ENCODE results near the gene SLAMF7. TPM values are rescaled to one million over a fixed set of nuclear protein-coding genes. Genes with fewer than 3 reads are reported as not detected.

SLAMF7 gene
- total and polyA plus RNA-seq, 10 of the 15 experiments (the other 5 are each of a cell fraction or from before 2014, with no cell fraction given) = 66.6 to 284 (median 108) TPM

DNA sequence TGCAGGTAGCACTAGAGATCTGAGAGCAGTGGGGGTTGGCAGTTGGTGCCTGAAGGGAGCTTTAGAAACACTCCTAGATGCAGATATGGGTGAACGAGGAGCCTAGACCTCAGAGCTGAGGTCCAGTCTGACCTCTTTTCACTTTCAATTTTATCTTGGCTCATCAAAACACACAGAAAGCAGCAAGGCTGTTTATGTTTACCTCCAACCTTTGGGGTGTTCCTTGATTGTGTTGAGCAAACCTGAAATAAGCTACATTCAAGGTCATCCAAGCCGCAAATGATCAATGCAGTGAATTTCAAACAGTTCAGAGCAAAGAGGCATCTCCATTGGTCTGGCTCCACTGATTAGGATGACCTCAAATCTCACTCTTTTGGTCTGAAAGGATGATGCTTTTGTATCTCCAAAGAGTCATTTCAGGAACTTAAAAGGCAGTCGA, 58.2 kb downstream of the SLAMF7 start:
- Histone ChIP-seq H3K27ac (ENCODE audit: control insufficient read depth, insufficient read depth) (peak overlapping the region; percentile 78), H3K79me2 (ENCODE audit: control insufficient read depth, insufficient read depth, low read length) (peaks cover 3% of the 10 kb centered on the region), H3K9me3 (replicated peaks; ENCODE audit: control insufficient read depth, insufficient read depth, low read length) (no peaks in the 10 kb centered on the region; the same call in 2 of the 3 replicates), H2AFZ (ENCODE audit: control insufficient read depth, low read depth, low read length) (no peak overlapping the region; the same call in 1 of the 2 replicates), H3K9ac (ENCODE audit: control insufficient read depth, insufficient read depth, low read length) (peak overlapping the region; percentile 50), H3K4me2 (ENCODE audit: control insufficient read depth, insufficient read depth) (peak overlapping the region; percentile 94), H3K4me1 (ENCODE audit: control insufficient read depth, insufficient read depth, low read length) (peaks cover 42% of the 10 kb centered on the region), H3K36me3 (ENCODE audit: control insufficient read depth in 2 of 2, insufficient read depth in 2 of 2, low read length in 1 of 2) (peaks cover 0 to 5% of the 10 kb centered on the region in 2 experiments; a peak in 1 of 4 replicates), H3K27me3 (replicated peaks in 1 of 2; ENCODE audit: control insufficient read depth in 2 of 2, insufficient read depth in 2 of 2, low read length in 1 of 2) (no peaks in the 10 kb centered on the region), H4K20me1 (ENCODE audit: control insufficient read depth, insufficient read depth) (no peaks in the 10 kb centered on the region), H3K4me3 (peak overlapping the region; percentile 63)
- DNase-seq (ENCODE audit: low read depth, low spot score) (no peak), FAIRE-seq (no peak), ATAC-seq (peak; percentile 69)
- SMC1A ChIA-PET (ENCODE audit: uncharacterized antibody, unreplicated experiment) = interaction anchor here (0.7 to 7.1 kb wide), 29 partner anchors 8 to 272 kb away, joined by 3 to 86 read pairs (median 8); partner anchors contain the start of genes CD244 and SLAMF7
- CTCF ChIA-PET = interaction anchor here (0.7 to 9.3 kb wide), 19 partner anchors 8 to 545 kb away, joined by 3 to 192 read pairs (median 5); partner anchors contain the start of gene CD244
- no TSS peak for BruUV-seq (replicated peaks)
- 0% methylated on average over 3 of the region's 3 CpGs for WGBS (ENCODE audit: insufficient coverage, insufficient replicate concordance, low lambda C conversion rate, missing lambda C conversion rate)
- intact Hi-C loops (cut with micrococcal nuclease; ENCODE audit: unreplicated experiment) = no loop called here
- POLR2A ChIA-PET = interaction anchor here (0.6 to 3.6 kb wide), 12 partner anchors 7 to 272 kb away, joined by 3 to 28 read pairs (median 5); partner anchors contain the start of genes ARHGAP30 and CD48
- in situ Hi-C loops (cut with MboI) = no loop called here
- RAD21 ChIA-PET (ENCODE audit: unreplicated experiment) = interaction anchor here (0.6 to 6.8 kb wide), 24 partner anchors 17 to 193 kb away, joined by 3 to 53 read pairs (median 5); partner anchors contain the start of genes CD244 and ITLN2
- TF ChIP-seq ATF7 (IDR thresholded peaks at IDR 0.05; ENCODE audit: low read depth) (peak; percentile 52; the same call in 1 of the 2 replicates), JUNB (IDR thresholded peaks at IDR 0.05) (peak; percentile 86), CREB1 (IDR thresholded peaks at IDR 0.05; ENCODE audit: low read depth) (peak; percentile 76), IRF4 (IDR thresholded peaks at IDR 0.05; ENCODE audit: low read depth, low read length) (peak; percentile 15; the same call in 1 of the 2 replicates), RUNX3 (IDR thresholded peaks at IDR 0.05; ENCODE audit: low read length) (peak; percentile 85), CBX5 (IDR thresholded peaks at IDR 0.05; ENCODE audit: low read depth) (no peak), MXI1 (IDR thresholded peaks at IDR 0.05; ENCODE audit: low read depth, low read length) (no peak), IKZF1 (conservative IDR thresholded peaks at IDR 0.05) (peak; percentile 43), DPF2 (IDR thresholded peaks at IDR 0.05) (no peak), TCF7 (IDR thresholded peaks at IDR 0.05; ENCODE audit: borderline replicate concordance) (peak; percentile 47; the same call in 1 of the 2 replicates), BHLHE40 (IDR thresholded peaks at IDR 0.05; ENCODE audit: borderline replicate concordance in 1 of 2, low read depth in 2 of 2, low read length in 1 of 2) (peak in 1 of 2 experiments; percentile 11; a peak in 2 of 4 replicates), ETV6 (conservative IDR thresholded peaks at IDR 0.05 in 1 of 2, IDR thresholded peaks at IDR 0.05 in 1 of 2; ENCODE audit: borderline replicate concordance in 1 of 2, low read depth in 1 of 2) (0 out of 4 replicates have a peak, but pooled peaks of 1 of the 2 experiments have one; percentile 35), IKZF2 (IDR thresholded peaks at IDR 0.05) (peak in 1 of 2 experiments; percentile 19; a peak in 1 of 4 replicates), NR2F1 (conservative IDR thresholded peaks at IDR 0.05) (0 out of 2 replicates have a peak, but pooled peaks have one; percentile 29)
- TF ChIP-seq, protein P1, sequence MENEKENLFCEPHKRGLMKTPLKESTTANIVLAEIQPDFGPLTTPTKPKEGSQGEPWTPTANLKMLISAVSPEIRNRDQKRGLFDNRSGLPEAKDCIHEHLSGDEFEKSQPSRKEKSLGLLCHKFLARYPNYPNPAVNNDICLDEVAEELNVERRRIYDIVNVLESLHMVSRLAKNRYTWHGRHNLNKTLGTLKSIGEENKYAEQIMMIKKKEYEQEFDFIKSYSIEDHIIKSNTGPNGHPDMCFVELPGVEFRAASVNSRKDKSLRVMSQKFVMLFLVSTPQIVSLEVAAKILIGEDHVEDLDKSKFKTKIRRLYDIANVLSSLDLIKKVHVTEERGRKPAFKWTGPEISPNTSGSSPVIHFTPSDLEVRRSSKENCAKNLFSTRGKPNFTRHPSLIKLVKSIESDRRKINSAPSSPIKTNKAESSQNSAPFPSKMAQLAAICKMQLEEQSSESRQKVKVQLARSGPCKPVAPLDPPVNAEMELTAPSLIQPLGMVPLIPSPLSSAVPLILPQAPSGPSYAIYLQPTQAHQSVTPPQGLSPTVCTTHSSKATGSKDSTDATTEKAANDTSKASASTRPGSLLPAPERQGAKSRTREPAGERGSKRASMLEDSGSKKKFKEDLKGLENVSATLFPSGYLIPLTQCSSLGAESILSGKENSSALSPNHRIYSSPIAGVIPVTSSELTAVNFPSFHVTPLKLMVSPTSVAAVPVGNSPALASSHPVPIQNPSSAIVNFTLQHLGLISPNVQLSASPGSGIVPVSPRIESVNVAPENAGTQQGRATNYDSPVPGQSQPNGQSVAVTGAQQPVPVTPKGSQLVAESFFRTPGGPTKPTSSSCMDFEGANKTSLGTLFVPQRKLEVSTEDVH (IDR thresholded peaks at IDR 0.05; ENCODE audit: low read depth, partially characterized antibody) = no peak
- TF ChIP-seq, protein P2, sequence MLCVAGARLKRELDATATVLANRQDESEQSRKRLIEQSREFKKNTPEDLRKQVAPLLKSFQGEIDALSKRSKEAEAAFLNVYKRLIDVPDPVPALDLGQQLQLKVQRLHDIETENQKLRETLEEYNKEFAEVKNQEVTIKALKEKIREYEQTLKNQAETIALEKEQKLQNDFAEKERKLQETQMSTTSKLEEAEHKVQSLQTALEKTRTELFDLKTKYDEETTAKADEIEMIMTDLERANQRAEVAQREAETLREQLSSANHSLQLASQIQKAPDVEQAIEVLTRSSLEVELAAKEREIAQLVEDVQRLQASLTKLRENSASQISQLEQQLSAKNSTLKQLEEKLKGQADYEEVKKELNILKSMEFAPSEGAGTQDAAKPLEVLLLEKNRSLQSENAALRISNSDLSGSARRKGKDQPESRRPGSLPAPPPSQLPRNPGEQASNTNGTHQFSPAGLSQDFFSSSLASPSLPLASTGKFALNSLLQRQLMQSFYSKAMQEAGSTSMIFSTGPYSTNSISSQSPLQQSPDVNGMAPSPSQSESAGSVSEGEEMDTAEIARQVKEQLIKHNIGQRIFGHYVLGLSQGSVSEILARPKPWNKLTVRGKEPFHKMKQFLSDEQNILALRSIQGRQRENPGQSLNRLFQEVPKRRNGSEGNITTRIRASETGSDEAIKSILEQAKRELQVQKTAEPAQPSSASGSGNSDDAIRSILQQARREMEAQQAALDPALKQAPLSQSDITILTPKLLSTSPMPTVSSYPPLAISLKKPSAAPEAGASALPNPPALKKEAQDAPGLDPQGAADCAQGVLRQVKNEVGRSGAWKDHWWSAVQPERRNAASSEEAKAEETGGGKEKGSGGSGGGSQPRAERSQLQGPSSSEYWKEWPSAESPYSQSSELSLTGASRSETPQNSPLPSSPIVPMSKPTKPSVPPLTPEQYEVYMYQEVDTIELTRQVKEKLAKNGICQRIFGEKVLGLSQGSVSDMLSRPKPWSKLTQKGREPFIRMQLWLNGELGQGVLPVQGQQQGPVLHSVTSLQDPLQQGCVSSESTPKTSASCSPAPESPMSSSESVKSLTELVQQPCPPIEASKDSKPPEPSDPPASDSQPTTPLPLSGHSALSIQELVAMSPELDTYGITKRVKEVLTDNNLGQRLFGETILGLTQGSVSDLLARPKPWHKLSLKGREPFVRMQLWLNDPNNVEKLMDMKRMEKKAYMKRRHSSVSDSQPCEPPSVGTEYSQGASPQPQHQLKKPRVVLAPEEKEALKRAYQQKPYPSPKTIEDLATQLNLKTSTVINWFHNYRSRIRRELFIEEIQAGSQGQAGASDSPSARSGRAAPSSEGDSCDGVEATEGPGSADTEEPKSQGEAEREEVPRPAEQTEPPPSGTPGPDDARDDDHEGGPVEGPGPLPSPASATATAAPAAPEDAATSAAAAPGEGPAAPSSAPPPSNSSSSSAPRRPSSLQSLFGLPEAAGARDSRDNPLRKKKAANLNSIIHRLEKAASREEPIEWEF (IDR thresholded peaks at IDR 0.05; ENCODE audit: insufficient replicate concordance, low read depth, low read length) = peak; percentile 57

Data from GM12878 (cell line).